Stimulated activated CD8-positive, alpha-beta memory T cell treated with anti-CD3 and anti-CD28 coated beads, Interleukin-12 subunit alpha, Interleukin-12 subunit beta, amount 100 ng/mL, for 24 hours (primary cell): ENCODE results near the gene CTAGE6.
"Not testable (repeated sequence)": the region's sequence is repeated elsewhere in the genome, so short reads cannot be mapped to it uniquely, and the experiment has no call there.

Experiments
- DNase-seq: peaks from one replicate; pipeline ENCODE4 v3.0.0-alpha.2; 2020; ENCODE audit errors: extremely low read depth

Gene CTAGE6, protein sequence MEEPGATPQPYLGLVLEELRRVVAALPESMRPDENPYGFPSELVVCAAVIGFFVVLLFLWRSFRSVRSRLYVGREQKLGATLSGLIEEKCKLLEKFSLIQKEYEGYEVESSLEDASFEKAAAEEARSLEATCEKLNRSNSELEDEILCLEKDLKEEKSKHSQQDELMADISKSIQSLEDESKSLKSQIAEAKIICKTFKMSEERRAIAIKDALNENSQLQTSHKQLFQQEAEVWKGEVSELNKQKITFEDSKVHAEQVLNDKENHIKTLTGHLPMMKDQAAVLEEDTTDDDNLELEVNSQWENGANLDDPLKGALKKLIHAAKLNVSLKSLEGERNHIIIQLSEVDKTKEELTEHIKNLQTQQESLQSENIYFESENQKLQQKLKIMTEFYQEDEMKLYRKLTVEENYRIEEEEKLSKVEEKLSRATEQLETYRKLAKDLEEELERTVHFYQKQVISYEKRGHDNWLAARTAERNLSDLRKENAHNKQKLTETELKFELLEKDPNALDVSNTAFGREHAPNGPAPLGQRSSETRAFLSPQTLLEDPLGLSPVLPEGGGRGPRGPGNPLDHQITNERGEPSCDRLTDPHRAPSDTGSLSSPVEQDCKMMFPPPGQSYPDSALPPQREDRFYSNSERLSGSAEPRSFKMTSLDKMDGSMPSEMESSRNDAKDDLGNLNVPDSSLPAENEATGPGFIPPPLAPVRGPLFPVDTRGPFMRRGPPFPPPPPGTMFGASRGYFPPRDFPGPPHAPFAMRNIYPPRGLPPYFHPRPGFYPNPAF

DNA sequence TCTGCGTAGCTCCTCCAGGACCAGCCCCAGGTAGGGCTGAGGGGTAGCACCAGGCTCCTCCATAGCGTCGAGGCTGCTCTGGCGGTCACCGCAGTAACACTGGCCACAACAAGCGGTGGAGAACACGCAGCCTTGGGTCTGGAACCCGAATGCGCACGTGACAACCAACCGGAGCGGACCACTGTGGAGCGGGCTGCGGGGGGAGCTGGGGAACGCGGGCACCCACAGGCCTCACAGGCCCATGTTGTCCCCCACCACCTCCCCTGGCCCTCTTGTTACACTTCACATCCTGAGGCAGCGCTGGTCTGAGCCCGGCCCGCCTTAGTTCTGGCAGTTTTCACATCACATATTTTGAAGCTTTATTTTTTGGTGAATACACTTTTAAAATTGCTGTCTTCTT, at the start of gene CTAGE6:
Gene CTAGE6, minus strand, starts transcription at position 101 of the 400 bp plus-strand sequence. Its CDS starts 38 bp downstream, at position 63.
- not testable (repeated sequence) for DNase-seq

DNA sequence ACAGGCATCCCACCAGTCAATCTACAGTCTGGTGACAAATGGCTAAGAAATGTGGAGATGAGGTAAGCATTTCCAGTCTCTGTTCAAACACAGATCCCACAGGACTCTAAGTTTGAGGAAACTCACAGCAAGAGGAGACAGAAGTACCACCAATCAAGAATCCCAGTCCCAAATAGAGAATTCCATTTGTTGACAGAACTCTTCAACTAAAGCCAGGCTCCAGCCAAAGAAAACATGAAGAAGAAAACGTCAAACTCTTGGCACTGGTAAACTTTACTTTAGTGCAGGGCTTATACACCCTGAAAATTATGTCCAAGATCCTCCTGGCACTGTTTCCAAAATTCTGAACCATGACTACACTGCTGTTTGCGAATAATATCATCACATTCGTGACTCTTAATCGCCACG, 49.2 kb upstream of the CTAGE6 start:
- not testable (repeated sequence) for DNase-seq

DNA sequence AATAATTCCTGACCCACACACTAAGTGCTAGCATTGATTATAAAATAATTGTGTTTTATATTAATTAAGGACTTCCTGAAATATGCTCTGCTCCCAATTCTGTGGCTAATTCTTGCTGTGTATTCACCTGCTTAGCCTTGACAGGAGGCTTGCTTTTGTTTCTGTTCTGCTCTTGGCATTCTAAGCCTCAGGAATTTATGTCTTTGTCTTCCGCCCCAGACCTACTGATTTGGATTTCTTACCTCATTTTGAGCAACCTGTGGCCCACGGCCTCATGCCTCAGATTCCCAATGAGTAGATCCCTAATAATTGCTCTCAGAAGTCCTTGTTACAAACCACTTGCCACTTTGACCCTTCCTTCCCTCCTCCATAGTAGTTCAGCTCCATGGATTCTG, 40.4 kb upstream of the CTAGE6 start:
- not testable (repeated sequence) for DNase-seq

DNA sequence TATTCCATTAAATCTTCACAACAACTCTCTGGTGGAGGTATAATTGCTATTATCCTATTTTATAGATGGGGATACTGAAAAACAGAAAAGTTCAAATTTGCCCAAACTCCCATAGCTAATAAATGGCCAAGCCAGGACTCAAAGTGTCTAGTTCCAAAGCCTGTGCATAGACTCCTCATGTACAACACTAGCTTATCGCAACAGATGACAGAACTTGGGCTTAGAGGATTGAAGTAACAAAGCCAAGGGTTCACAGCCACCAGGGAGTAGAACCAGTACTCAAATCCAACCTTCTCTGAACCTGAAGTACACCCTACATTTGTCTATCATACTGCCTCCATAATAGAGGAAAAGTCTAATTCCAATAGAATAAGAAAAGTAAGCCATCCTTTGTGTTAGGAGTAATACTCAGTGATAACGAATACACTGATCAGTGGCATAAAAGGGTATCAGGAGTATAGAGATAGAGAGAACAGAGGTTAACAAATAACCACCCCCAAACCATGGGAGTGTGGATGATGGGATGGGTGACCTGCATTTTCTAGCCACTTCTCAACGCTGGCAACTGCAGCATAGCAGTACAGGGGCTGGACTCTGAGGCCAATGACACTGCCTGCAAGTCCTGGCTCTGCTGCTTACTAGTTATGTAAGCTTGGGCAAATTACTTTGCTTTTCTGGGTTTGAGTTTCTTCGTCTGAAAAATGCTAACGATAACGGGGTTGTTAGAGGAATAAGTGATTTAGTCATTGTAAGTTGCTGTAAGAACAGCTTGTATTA, 39.8 kb upstream of the CTAGE6 start:
- DNase-seq, result not testable (repeated sequence)

DNA sequence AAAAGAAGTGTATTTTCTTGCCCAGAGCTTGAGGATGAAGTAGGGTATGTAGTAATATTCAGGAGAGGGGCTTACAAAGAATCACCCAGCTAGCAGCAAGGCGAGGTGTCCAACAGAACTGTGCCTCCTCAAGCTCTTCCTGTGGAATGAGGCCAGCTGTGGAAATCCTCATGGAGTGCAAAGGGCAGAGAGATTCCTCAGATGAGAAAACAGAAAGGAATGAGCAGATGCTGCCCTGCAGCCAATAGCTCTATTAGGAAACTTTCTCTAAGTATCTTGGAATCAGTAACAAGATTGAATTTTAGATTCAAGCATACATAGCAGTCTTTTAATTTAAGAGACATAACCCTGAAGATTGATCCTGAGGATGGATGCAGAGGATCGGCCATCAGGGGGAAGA, 38.2 kb upstream of the CTAGE6 start:
- DNase-seq, result not testable (repeated sequence)

DNA sequence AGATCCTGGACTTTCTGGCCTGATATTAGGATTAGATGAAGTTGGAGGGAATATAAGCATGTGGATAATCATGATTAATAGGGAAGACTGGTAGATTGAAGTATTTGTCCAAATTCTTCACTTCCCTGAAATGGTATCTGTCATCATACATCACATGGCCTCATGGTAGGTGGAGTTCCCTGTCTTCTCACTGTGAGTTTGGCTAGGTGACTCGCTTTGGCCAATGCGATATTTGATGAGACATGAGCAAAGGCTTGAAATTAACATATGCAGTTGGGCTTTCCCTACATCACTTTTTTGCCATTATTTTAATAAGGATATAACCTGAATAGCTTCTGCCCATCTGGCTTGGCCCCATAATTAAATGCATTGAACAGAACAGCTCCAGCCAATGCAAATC, 35.1 kb upstream of the CTAGE6 start:
- not testable (repeated sequence) for DNase-seq

DNA sequence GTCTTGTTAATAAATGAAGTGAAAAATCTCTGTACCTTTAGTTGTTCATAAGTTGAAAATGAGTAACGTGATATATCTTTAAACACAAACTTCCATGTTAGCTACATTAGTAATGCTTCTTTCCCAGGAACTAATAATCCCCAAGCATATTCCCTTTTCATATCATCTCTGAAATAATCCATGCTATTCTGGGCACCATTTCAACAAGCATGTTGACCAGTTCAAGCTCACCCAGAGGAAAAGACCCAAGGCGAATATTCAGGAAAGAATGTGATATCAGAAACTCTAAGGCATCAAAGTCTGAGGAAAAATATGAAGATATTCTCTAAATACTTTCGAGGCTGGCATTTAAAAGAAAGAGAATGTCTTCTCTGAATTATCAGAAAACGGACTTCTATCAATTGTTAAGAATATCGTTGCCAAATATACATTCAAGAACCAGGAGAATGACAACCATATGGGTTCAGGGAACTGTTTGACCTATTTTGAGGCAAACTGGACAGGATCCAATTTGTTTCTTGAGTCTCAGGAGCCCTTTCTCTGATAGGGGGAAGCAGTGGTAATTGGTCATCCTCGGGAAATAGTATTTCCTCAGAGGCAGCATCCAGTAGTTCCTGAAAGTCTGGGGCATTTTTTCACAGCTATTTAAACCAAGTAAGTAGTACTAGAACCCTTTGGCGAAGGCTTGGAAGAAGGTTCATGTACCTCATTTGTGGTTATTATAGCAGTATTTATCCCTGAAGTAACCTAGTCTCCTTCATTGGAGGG, 28.1 kb upstream of the CTAGE6 start:
- DNase-seq, result not testable (repeated sequence)

DNA sequence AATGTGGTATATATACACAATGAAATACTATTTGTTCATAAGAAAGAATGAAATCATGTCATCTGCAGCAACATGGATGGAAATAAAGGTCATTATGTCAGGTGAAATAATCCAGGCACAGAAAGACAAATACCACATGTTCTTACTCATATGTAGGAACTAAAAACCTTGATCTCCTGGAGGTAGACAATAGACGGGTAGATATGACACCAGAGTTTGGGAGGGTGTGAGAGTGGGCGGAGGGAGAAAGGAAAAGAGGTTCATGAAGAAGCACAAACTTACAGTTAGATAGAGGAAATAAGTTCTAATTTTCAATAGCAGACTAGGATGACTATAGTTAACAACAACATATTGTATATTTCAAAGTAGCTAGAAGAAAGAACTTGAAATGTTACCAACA, 22.1 kb upstream of the CTAGE6 start:
- not testable (repeated sequence) for DNase-seq

DNA sequence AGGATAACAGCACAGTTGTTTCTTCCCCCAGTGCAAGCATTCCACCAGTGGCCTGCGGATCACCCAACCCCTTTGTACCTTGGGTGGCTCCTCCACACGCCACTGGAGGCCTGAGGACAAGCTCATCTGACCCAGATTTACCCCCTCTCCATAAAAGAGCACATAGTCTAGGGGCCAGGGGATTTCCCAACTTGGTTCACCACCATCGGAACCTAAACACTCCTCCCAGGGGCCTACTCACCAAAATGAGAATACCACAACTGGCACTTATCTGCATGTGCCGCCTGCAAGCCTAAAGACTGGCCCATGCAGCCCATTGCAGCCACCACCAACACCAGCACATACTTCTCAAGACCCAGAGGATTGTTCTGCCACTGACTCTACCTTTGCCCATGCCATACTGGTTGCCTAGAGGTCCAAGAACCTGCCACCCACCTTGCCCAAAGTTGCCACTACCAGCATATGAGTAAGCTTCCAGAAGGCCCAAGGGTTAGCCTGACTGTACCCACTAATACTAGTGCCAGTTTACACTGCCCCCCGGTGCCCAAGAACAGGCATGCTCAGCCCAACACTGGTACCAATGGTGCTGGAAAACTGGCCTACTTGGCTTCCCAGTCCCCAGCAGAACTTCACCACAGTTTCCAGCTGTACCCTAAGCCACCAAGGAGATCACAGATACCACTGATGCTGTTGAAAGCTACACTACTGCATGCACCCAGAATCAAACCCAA, 15.4 kb upstream of the CTAGE6 start:
- DNase-seq, result not testable (repeated sequence)

DNA sequence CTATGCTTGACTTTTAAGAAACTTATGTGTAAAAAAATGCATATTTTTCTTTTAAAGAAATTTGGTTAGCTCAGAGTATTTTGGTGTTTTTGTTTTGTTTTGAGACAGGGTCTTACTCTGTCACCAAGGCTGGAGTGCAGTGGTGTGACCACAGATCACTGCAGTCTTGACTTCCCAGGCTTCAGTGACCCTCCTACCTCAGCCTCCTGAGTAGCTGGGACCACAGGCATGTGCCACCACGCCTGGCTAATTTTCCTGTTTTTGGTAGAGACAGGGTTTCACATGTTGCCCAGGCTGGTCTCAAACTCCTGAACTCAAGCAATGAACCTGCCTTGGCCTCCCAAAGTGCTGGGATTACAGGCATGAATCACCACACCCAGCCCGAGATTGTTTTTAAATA, 10.0 kb upstream of the CTAGE6 start:
- DNase-seq, result not testable (repeated sequence)

DNA sequence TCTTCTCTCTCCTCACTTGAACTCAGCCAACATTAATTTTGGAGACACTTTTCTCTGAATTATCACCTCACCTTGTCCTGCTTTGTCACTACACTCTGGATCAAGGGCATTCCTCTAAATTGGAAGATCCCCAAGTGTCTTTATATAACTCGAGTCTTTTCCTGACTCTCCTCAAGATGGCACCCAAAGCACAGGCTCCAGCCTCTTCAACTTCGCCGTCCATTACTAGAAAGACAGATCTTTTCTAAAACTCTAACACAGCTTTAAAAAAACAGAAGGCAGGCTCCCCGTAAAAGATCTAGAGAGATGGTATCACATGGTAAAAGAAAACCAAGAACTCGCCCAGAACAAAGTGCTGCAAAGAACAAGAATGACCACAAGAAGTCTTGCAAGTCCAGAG, 8.2 kb upstream of the CTAGE6 start:
- DNase-seq, result not testable (repeated sequence)

DNA sequence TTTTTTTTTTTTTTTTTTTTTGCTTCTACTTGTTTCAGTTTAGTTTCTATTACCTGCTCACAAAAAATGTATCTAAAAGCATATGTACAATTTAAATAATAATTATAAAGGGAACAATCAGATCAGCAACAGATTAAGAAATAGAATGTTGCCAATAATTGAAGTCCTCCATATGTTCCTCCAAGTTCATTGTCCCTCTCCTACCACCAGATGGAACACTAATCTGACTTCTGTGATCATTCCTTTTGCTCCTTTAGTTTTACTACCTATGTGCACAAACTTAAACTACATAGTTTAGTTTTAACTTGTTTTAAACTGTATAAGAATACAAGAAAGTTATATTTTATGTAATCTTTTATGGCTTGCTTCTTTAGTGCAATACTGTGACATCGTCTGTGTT, 5.6 kb upstream of the CTAGE6 start:
- DNase-seq, result not testable (repeated sequence)

DNA sequence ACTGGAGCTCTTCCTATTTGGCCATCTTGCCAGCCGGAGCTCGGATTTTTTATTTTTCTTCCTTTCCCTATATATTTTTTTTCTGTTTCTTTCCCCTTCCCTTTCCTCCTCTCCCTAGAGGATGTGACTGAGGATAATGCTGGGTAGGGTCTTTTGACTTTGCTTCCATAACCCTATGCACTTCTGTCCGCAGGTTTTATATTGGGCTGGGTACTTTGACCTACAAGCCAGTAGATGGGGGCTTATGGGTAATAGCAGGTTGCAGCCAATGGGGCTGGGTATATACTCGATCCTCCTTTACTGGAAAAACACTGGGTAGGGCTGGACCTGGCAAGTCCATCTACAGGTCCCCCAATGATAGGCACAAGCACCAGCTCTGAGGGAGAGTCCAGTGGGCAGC, 12.2 kb downstream of the CTAGE6 start:
- not testable (repeated sequence) for DNase-seq

DNA sequence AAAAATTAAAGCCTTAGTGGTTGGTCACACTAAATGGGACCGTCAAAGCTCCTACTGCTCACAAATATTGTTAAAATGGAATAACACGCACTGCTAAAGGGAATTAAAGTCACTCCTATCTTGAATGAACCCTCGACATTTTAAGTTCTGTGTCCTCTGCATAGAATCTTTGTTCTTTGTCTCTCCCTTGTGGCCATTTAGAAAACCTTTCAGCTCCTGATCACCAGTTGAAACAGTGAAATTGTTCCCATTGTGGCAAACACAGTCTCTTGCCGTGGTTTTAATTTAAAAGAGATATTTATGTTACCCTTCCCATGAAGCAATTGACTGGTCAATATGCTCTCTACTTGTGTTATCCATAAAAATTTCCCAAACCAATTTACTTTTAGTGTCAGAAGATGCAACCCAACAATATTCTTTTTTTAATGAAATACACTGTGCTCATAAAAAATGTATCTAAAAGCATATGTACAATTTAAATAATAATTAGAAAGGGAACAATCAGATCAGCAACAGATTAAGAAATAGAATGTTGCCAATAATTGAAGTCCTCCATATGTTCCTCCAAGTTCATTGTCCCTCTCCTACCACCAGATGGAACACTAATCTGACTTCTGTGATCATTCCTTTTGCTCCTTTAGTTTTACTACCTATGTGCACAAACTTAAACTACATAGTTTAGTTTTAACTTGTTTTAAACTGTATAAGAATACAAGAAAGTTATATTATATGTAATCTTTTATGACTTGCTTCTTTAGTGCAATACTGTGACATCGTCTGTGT, 20.3 kb downstream of the CTAGE6 start:
- DNase-seq, result not testable (repeated sequence)

DNA sequence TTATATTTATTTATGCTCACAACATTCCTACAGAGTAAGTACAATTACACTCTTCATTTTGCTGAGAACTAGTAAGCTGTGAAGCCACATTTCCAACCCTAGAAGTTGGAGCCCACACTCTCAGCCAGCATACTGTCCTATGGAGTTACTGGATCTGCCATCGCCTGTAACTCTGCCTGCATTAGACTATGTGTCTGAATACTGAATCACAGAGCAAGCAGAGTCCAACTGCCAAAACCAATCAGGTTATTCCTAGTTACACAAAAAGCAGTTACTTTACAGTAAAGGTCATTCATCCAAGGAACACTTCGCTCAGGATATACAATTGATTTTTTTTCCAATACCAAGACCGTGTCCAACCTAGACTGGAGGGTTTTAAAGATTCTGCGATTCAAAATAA, 21.5 kb downstream of the CTAGE6 start:
- DNase-seq, result no peak

DNA sequence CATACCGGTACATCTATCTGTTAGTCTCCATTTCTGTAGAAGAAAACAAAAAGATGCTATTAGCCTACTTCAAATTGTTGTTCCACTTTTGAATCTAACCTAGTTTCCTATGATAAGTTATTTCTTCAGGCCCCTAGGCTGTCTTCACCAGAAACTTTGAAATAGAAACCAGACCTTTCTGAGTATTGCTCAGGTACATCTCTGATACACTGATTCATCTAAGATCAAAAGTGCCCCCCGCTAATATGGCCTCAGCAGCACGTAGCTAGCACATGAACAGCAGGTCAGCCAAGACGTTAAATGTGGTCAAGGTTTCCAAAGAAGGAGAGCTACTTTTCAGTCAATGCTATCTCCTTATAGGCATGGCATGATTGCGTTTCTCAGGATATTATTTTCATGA, 23.6 kb downstream of the CTAGE6 start:
- no peak for DNase-seq

DNA sequence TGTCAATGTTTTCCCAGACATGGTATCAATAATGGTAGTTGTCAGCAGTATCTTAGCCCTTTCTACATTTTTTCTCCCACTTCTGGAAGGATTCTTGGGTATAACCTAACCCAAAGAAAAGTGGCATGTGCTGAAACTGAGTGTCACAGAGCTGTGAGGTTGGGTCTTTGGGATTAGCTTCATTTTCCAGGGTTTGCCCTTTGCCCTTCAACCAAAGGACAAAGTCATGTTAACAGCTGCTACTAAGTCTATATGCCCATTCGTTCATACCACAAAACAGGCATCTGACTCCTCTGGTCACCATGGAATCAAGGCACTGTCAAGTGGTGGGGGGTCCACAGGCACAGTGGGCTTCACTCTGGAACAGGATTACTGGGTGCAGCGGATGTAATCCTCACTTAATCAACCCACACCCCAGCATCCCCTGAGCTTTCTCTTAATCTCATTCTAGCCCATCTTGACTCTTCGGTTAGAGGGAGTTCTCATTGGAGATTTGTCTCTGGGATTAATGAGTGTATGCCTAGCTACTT, 29.1 kb downstream of the CTAGE6 start:
- no peak for DNase-seq

DNA sequence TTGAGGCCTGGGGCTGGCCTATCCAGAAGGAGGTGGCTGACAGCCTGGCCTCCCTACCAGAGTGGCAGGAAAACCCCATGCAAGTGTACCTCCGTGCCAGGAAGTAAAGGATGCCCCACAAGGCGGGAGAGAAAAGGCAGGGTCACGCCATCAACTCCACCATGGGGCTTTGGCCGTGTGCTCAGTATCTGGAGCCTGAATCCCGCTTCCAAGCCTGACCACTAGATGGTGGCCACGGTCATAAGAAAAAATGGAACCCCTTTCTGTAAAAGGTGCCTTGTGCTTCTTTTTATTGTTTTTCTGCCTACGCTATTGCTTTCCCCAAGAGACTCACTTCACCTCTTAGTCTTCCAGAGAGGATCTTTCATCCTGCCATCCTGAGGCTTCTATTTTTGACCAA, 29.9 kb downstream of the CTAGE6 start:
- DNase-seq, result not testable (repeated sequence)

DNA sequence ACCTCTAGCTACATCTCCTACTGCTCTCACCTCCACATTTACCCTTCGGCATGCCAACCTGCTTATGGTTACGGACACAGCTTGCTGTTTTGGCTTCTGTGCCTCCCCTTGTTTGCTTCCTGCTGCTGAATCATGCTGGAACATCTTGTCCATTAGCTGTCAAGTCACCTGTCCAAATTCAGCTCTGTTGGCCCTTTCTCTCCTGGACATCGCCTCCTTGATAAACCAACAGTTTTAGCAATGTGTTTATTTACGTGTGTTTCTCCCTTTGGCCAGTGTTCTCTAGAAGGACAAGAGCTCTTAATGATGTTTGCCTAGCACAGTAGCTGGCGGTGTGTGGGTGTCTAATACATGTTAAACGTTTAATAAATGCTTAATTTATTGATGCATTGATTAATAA, 31.4 kb downstream of the CTAGE6 start:
- DNase-seq, result not testable (repeated sequence)

DNA sequence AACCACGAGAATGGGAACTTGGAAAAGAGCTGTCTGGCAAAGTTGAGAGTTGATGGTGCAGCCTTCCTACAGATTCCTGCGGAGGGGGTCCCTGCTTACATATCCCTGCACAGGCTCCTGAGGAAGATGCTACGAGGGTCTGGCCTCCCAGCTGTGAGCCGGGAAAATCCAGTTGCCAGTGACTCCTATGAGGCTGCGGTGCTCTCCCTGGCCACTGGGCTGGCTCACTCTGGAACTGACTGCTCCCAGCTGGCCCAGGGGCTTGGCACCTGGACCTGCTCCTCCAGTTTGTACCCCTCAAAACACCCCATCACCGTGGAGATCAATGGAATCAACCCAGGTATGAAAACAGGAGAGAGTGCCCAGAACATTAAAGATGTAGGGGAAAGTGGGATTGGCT, 37.2 kb downstream of the CTAGE6 start:
- DNase-seq, result not testable (repeated sequence)
